Aorta (tissue), 5 donors: Measurements from ENCODE around the gene AGAP6. TPM values are rescaled to one million over a fixed set of nuclear protein-coding genes. Genes with fewer than 3 reads are reported as not detected.
"Not testable (repeated sequence)": the region's sequence is repeated elsewhere in the genome, so short reads cannot be mapped to it uniquely, and the experiment has no call there.

Source experiments
- ATAC-seq: fragments of 200-7000 bp; cut with Tn5 transposase; one replicate; pipeline ENCODE4 v1.9.1; 2022; ENCODE audit warnings: moderate library complexity; ENCODE audit not compliant: low FRiP score
- DNase-seq, 2 donors: peaks; one replicate each; pipeline ENCODE4 v3.0.0-alpha.2; 2020
- H3K27ac ChIP-seq, 2 donors: one replicate each; pipeline ENCODE4 v1.5.1; 2013; ENCODE audit warnings: low read length in 2 of 2, mild to moderate bottlenecking in 2 of 2, moderate library complexity in 2 of 2, control low read depth in 1 of 2, inconsistent platforms in 1 of 2, low read depth in 1 of 2
- H3K27me3 ChIP-seq, 2 donors: one replicate each; pipeline ENCODE4 v1.6.1; 2013; ENCODE audit warnings: control low read depth in 1 of 2, low read length in 1 of 2, mild to moderate bottlenecking in 1 of 2, moderate library complexity in 1 of 2; ENCODE audit not compliant: insufficient read depth in 2 of 2, control insufficient read depth in 1 of 2
- H3K36me3 ChIP-seq, 2 donors: one replicate each; pipeline ENCODE4 v1.6.1; 2013; ENCODE audit warnings: control low read depth in 1 of 2, low read length in 1 of 2, mild to moderate bottlenecking in 1 of 2; ENCODE audit not compliant: insufficient read depth in 2 of 2, control insufficient read depth in 1 of 2
- H3K4me1 ChIP-seq, 2 donors: one replicate each; pipeline ENCODE4 v1.6.1; 2013; ENCODE audit warnings: low read length in 2 of 2, control low read depth in 1 of 2, mild to moderate bottlenecking in 1 of 2, moderate library complexity in 1 of 2; ENCODE audit not compliant: insufficient read depth in 2 of 2, control insufficient read depth in 1 of 2
- H3K4me3 ChIP-seq, 2 donors: one replicate each; pipeline ENCODE4 v1.5.1; 2013; ENCODE audit warnings: low read length in 2 of 2, control low read depth in 1 of 2, mild to moderate bottlenecking in 1 of 2
- H3K9me3 ChIP-seq: one replicate; pipeline ENCODE4 v1.6.1; 2013; ENCODE audit warnings: mild to moderate bottlenecking, low read length; ENCODE audit not compliant: control insufficient read depth
- WGBS, 2 donors: extraction: QIAGEN DNeasy Blood & Tissue Kit; methylation state at CpG; one replicate each; pipeline ENCODE4 v1.1.7; 2013; 5-methylcytosine and 5-hydroxymethylcytosine counted together
- intact Hi-C, 2 donors: fragments of 100-400 bp; cut with DNase I; formaldehyde crosslinking; loops; one replicate each; pipeline versions ENCODE4 v1.14.2 to v1.15.0; 2022
- polyA plus RNA-seq, 2 donors: library from polyadenylated mRNA; stranded (reverse); fragments of 200-250 nt; gene quantifications; one replicate each; pipeline ENCODE4 v1.2.3, GENCODE V29; 2013
- total RNA-seq, 2 donors: library from RNA; stranded (reverse); fragmentation: NEBNext Ultra II Directional; extraction: Animal tissue kit (Norgen Biotek cat#: 25700); gene quantifications; one replicate each; pipeline ENCODE4 v1.2.1, GENCODE V29; 2021
- donor health status: healthy with polysubstance abuse.
- donor health status: Bipolar disorder and iron deficiency.
- donor health status: DM: no; HTN: no; CAD: no.
- donor health status: DM: no; HTN: no; CAD: no.
- donor health status: DM: yes; HTN: yes; CAD: no.

AGAP6 gene
- total and polyA plus RNA-seq, 4 donors = 3.9 to 35.9 (median 16.6) TPM

DNA sequence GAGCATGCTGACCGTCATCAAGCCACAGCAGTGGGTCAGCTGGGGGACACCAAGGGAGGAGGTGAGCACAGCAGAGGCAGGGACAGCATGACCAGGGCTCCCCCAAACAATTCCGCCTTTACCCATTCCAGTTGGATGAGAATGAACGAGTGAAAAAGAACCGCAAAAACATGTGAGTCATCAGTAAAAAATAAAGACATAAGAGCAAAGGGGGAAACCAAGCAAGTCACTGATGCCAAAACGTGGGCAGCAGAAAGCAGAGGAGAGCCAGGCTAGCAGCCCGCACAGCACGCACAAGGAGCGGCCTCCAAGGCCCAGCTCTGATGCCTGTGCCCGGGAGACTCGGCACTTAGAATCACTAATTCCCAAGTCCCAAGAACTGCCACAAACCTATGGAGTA lies 71.7 kb downstream of the AGAP6 start:
- H3K4me1 ChIP-seq, H3K36me3 ChIP-seq, intact Hi-C loops, ATAC-seq, H3K27ac ChIP-seq, H3K4me3 ChIP-seq, H3K9me3 ChIP-seq, DNase-seq, H3K27me3 ChIP-seq: not testable (repeated sequence)
- WGBS, 2 donors = 77 to 78% methylated on average over 10 of the region's 10 CpGs

Other genes with a start within 250 kb of the AGAP6 start
- not detected for gene OGDHL, start 226.1 kb upstream of the AGAP6 start, total RNA-seq
- gene OGDHL, start 226.1 kb upstream of the AGAP6 start, polyA plus RNA-seq = under 1 TPM in 1 of 2 donors, not detected in 1; 0.13 TPM
- 10 to 100 TPM; 25.3 to 32.0 TPM for gene PARG, start 46.4 kb upstream of the AGAP6 start, total RNA-seq
- gene PARG, start 46.4 kb upstream of the AGAP6 start, polyA plus RNA-seq = 1 to 10 TPM; 6.9 to 7.6 TPM
- gene TIMM23B, start 46.4 kb upstream of the AGAP6 start, total RNA-seq = 10 to 100 TPM; 21.0 to 24.0 TPM
- gene TIMM23B, start 46.4 kb upstream of the AGAP6 start, polyA plus RNA-seq = 10 to 100 TPM; 10.6 to 17.1 TPM
- 10 to 100 TPM; 32.7 to 54.3 TPM for gene WASHC2A, start 79.5 kb downstream of the AGAP6 start, total RNA-seq
- 10 to 100 TPM in 1 of 2 donors, 1 to 10 TPM in 1; 8.9 to 20.8 TPM for gene WASHC2A, start 79.5 kb downstream of the AGAP6 start, polyA plus RNA-seq